Measurements from ENCODE around the gene KLHL40. TPM values are rescaled to one million over a fixed set of nuclear protein-coding genes. Genes with fewer than 3 reads are reported as not detected.
"Not testable (repeated sequence)": the region's sequence is repeated elsewhere in the genome, so short reads cannot be mapped to it uniquely, and the experiment has no call there.

Gene KLHL40
- total and polyA plus RNA-seq, 2 donors = 0.06 to 3.5 TPM

- Histone ChIP-seq H3K36me3 (ENCODE audit: insufficient read depth) (no peaks in the 10 kb centered on the region), H3K27ac (ENCODE audit: low read depth) (no peak overlapping the region), H3K4me1 (ENCODE audit: insufficient read depth) (no peaks in the 10 kb centered on the region), H3K4me3 (ENCODE audit: low read depth, low read length) (no peak overlapping the region)
- DNase-seq (ENCODE audit: extremely low spot score) = no peak
- WGBS = 75% methylated on average over 4 of the region's 4 CpGs
These were observed 29.0 kb downstream of the KLHL40 start for GRCh38 chr3:42714171-42714852.

- DNase-seq (ENCODE audit: extremely low spot score) = no peak
- WGBS = 93% methylated on average over 6 of the region's 6 CpGs
- Histone ChIP-seq H3K4me1 (ENCODE audit: insufficient read depth) (no peaks in the 10 kb centered on the region), H3K27ac (ENCODE audit: low read depth) (no peak overlapping the region), H3K4me3 (ENCODE audit: low read depth, low read length) (no peak overlapping the region), H3K36me3 (ENCODE audit: insufficient read depth) (no peaks in the 10 kb centered on the region)
These were observed 32.0 kb downstream of the KLHL40 start for GRCh38 chr3:42717306-42717705.

- no peak overlapping the region for H3K4me3 ChIP-seq (ENCODE audit: low read depth, low read length)
- H3K27ac ChIP-seq (ENCODE audit: low read depth) = no peak overlapping the region
- 85% methylated on average over 5 of the region's 5 CpGs for WGBS
- DNase-seq (ENCODE audit: extremely low spot score) = no peak
- H3K4me1 ChIP-seq (ENCODE audit: insufficient read depth) = no peaks in the 10 kb centered on the region
- H3K36me3 ChIP-seq (ENCODE audit: insufficient read depth) = no peaks in the 10 kb centered on the region
These were observed 33.0 kb downstream of the KLHL40 start for GRCh38 chr3:42718338-42718737.

GRCh38 chr3:42719002-42719401 lies 33.7 kb downstream of the KLHL40 start:
- Histone ChIP-seq H3K36me3 (ENCODE audit: insufficient read depth) (no peaks in the 10 kb centered on the region), H3K27ac (ENCODE audit: low read depth) (no peak overlapping the region), H3K4me3 (ENCODE audit: low read depth, low read length) (no peak overlapping the region), H3K4me1 (ENCODE audit: insufficient read depth) (no peaks in the 10 kb centered on the region)
- WGBS = 56% methylated on average over 6 of the region's 6 CpGs
- DNase-seq (ENCODE audit: extremely low spot score) = no peak

- 73% methylated on average over 4 of the region's 4 CpGs for WGBS
- DNase-seq (ENCODE audit: extremely low spot score) = no peak
- Histone ChIP-seq H3K27ac (ENCODE audit: low read depth) (no peak overlapping the region), H3K4me1 (ENCODE audit: insufficient read depth) (no peaks in the 10 kb centered on the region), H3K36me3 (ENCODE audit: insufficient read depth) (no peaks in the 10 kb centered on the region), H3K4me3 (ENCODE audit: low read depth, low read length) (no peak overlapping the region)
These were observed 34.8 kb downstream of the KLHL40 start for GRCh38 chr3:42720126-42720525.

GRCh38 chr3:42721690-42722089 lies 36.4 kb downstream of the KLHL40 start:
- no peak overlapping the region for H3K27ac ChIP-seq (ENCODE audit: low read depth)
- no peaks in the 10 kb centered on the region for H3K36me3 ChIP-seq (ENCODE audit: insufficient read depth)
- DNase-seq (ENCODE audit: extremely low spot score) = no peak
- H3K4me1 ChIP-seq (ENCODE audit: insufficient read depth) = no peaks in the 10 kb centered on the region
- H3K4me3 ChIP-seq (ENCODE audit: low read depth, low read length) = no peak overlapping the region
- 37% methylated on average over 1 of the region's 1 CpG for WGBS

- 83% methylated on average over 3 of the region's 3 CpGs for WGBS
- not testable (repeated sequence) for H3K4me3 ChIP-seq (ENCODE audit: low read depth, low read length); H3K27ac ChIP-seq (ENCODE audit: low read depth); DNase-seq (ENCODE audit: extremely low spot score); H3K4me1 ChIP-seq (ENCODE audit: insufficient read depth); H3K36me3 ChIP-seq (ENCODE audit: insufficient read depth)
These were observed 37.1 kb downstream of the KLHL40 start for GRCh38 chr3:42722442-42722841.

GRCh38 chr3:42723219-42723618 lies 37.9 kb downstream of the KLHL40 start:
- Histone ChIP-seq H3K4me1 (ENCODE audit: insufficient read depth) (no peaks in the 10 kb centered on the region), H3K4me3 (ENCODE audit: low read depth, low read length) (no peak overlapping the region), H3K27ac (ENCODE audit: low read depth) (no peak overlapping the region), H3K36me3 (ENCODE audit: insufficient read depth) (no peaks in the 10 kb centered on the region)
- 94% methylated on average over 2 of the region's 2 CpGs for WGBS
- no peak for DNase-seq (ENCODE audit: extremely low spot score)

- 85% methylated on average over 2 of the region's 2 CpGs for WGBS
- H3K36me3 ChIP-seq (ENCODE audit: insufficient read depth) = no peaks in the 10 kb centered on the region
- no peak overlapping the region for H3K4me3 ChIP-seq (ENCODE audit: low read depth, low read length)
- no peak overlapping the region for H3K27ac ChIP-seq (ENCODE audit: low read depth)
- no peaks in the 10 kb centered on the region for H3K4me1 ChIP-seq (ENCODE audit: insufficient read depth)
- no peak for DNase-seq (ENCODE audit: extremely low spot score)
These were observed 40.1 kb downstream of the KLHL40 start for GRCh38 chr3:42725454-42725853.

- H3K36me3 ChIP-seq (ENCODE audit: insufficient read depth) = no peaks in the 10 kb centered on the region
- H3K4me3 ChIP-seq (ENCODE audit: low read depth, low read length) = no peak overlapping the region
- DNase-seq (ENCODE audit: extremely low spot score) = no peak
- WGBS = 24% methylated on average over 3 of the region's 3 CpGs
- H3K4me1 ChIP-seq (ENCODE audit: insufficient read depth) = no peaks in the 10 kb centered on the region
- H3K27ac ChIP-seq (ENCODE audit: low read depth) = no peak overlapping the region
These were observed 42.7 kb downstream of the KLHL40 start for GRCh38 chr3:42728056-42728455.

GRCh38 chr3:42728668-42729364 lies 43.5 kb downstream of the KLHL40 start:
- WGBS = 86% methylated on average over 3 of the region's 3 CpGs
- Histone ChIP-seq H3K4me1 (ENCODE audit: insufficient read depth) (no peaks in the 10 kb centered on the region), H3K36me3 (ENCODE audit: insufficient read depth) (no peaks in the 10 kb centered on the region), H3K27ac (ENCODE audit: low read depth) (no peak overlapping the region), H3K4me3 (ENCODE audit: low read depth, low read length) (no peak overlapping the region)
- no peak for DNase-seq (ENCODE audit: extremely low spot score)

GRCh38 chr3:42729404-42730145 lies 44.2 kb downstream of the KLHL40 start:
- no peak for DNase-seq (ENCODE audit: extremely low spot score)
- Histone ChIP-seq H3K4me3 (ENCODE audit: low read depth, low read length) (no peak overlapping the region), H3K27ac (ENCODE audit: low read depth) (no peak overlapping the region), H3K36me3 (ENCODE audit: insufficient read depth) (no peaks in the 10 kb centered on the region), H3K4me1 (ENCODE audit: insufficient read depth) (no peaks in the 10 kb centered on the region)
- WGBS = 70% methylated on average over 6 of the region's 6 CpGs

GRCh38 chr3:42730294-42730693 lies 45.0 kb downstream of the KLHL40 start:
- Histone ChIP-seq H3K4me1 (ENCODE audit: insufficient read depth) (no peaks in the 10 kb centered on the region), H3K27ac (ENCODE audit: low read depth) (no peak overlapping the region), H3K36me3 (ENCODE audit: insufficient read depth) (no peaks in the 10 kb centered on the region), H3K4me3 (ENCODE audit: low read depth, low read length) (no peak overlapping the region)
- WGBS = 91% methylated on average over 11 of the region's 11 CpGs
- no peak for DNase-seq (ENCODE audit: extremely low spot score)
